Measurements from ENCODE around the gene IDI2.
"Not testable (repeated sequence)": the region's sequence is repeated elsewhere in the genome, so short reads cannot be mapped to it uniquely, and the experiment has no call there.

IDI2 gene

DNA sequence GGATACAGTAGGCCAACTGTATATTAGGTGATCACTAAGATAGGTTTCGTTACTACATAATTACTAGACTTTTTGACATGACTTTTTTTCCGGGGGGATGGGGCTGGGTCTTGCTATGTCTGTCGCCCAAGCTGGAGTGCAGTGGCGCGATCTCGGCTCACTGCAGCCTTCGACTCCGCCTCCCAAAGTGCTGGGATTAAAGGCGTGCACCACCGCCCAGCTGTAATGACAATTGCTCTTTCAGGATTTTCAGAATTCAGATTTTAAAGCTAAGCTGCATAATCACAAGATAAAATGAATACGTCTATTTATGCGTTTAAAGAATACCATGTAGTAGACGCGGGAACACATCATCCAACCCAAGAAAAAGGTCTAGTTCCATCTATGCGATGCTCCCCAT, 22.3 kb upstream of the IDI2 start:
- no peak for DNase-seq (ENCODE audit: low read depth, low spot score)

DNA sequence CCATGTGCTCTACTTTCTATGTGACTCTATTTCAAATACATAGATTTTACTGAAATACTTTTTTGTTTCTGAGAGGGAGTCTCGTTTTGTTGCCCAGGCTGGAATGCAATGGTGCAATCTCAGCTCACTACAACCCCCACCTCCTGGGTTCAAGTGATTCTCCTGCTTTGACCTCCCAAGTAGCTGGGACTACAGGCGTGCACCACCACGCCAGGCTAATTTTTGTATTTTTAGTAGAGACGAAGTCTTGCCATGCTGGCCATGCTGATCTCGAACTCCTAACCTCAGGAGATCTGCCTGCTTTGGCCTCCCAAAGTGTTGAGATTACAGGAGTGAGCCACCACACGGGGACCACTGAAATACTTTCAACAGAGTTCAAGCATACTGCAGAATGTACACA, 19.8 kb upstream of the IDI2 start:
- DNase-seq (ENCODE audit: low read depth, low spot score), result no peak

- no peak for DNase-seq (ENCODE audit: low read depth, low spot score)
Observed at GRCh38 chr10:1044964-1045363, 19.3 kb upstream of the IDI2 start.

GRCh38 chr10:1044146-1044545, 18.5 kb upstream of the IDI2 start:
- DNase-seq (ENCODE audit: low read depth, low spot score), result no peak

DNA sequence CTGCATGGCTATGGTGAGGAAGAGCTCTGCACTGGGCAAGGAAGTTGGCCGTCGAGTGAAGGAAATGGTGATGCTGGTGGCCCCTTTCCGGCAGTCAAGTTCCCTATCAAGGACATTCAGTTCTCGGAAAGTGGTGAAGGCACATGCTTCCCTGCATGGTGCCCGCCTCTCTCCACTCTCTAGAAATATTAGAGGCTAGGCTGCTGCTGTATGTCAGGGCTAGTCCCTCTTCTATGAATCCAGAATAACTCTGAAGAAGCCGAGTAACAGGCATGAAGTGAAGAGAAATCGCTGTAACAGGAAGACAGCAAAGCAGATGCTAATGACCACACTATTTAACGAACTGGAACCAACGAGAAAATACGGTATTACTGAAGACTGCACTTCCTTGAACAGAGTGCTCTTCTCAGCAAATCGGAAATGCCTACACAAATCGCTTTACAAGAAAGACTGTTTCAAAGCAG, 17.9 kb upstream of the IDI2 start:
- DNase-seq (ENCODE audit: low read depth, low spot score), result no peak

GRCh38 chr10:1041514-1041913, 15.9 kb upstream of the IDI2 start:
- no peak for DNase-seq (ENCODE audit: low read depth, low spot score)

GRCh38 chr10:1040133-1040532, 14.5 kb upstream of the IDI2 start:
- DNase-seq (ENCODE audit: low read depth, low spot score), result no peak

- DNase-seq (ENCODE audit: low read depth, low spot score), result not testable (repeated sequence)
Observed at GRCh38 chr10:1038769-1039168, 13.1 kb upstream of the IDI2 start.

GRCh38 chr10:1037098-1037497, 11.4 kb upstream of the IDI2 start:
- no peak for DNase-seq (ENCODE audit: low read depth, low spot score)

DNA sequence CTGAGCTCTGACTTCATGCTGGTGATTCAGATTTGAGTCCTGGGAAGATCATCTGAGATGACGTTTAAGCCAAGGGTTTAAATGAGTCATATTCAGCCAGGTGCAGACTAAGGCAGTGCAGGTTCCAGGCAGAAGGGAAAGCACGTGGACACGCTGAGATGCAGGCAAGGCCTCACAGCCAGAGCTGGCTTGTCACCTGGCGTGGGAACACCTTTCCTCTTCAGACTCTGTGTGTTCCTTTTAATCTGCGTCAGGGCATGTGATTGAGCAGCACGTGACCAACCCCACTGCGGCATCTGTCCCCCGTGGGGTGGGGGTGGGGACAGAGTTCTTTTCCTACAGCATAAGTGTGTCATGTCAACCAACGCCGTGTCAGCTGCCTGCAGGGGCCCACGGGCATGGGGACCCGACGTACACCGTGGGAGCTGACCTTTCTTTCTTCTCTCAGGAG, 10.7 kb upstream of the IDI2 start:
- no peak for DNase-seq (ENCODE audit: low read depth, low spot score)

GRCh38 chr10:1035201-1035600, 9.5 kb upstream of the IDI2 start:
- no peak for DNase-seq (ENCODE audit: low read depth, low spot score)

DNA sequence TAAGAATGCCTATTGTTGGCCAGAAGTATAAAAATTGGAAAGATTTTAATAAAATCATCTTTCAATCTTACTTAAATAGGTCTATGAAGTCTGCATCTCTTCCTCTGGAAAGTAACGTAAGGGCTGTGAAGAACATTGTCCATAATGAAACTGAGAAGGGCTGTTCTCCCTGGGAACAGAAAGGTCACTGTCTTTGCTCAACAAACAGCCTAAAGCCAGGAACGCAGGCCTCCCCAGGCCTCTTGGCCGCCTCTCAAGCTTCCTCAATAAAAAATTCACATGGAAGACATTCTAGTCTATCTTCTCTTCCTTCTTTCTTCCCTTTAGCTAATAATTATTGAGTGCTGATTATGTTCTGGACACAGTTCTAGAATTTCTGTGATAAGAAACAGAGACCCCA, 9.1 kb upstream of the IDI2 start:
- DNase-seq (ENCODE audit: low read depth, low spot score), result no peak

- no peak for DNase-seq (ENCODE audit: low read depth, low spot score)
Observed at GRCh38 chr10:1033601-1034000, 7.9 kb upstream of the IDI2 start.

- no peak for DNase-seq (ENCODE audit: low read depth, low spot score)
Observed at GRCh38 chr10:1029838-1030237, 4.2 kb upstream of the IDI2 start.

- DNase-seq (ENCODE audit: low read depth, low spot score), result no peak
Observed at GRCh38 chr10:1026578-1026977, 919 bp upstream of the IDI2 start.

DNA sequence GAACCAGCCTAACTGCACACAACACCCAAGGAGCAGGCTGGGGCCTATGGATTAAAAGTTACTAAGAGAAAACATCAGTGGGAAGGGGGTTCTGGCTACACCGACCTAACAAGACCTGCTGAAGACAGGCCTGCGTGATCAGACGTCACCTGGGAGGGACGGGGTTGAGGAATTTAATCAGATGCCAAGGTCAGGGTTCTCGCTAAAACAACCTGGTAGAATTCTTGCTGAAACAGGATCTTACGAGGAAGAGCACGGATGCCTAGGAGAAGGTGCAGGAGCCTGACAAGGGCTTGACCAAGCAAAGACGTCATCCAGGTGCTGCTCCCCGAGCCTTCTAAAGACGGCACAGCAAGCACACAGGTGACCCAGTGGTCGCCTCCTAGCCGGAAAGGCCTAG, 1.6 kb downstream of the IDI2 start:
- no peak for DNase-seq (ENCODE audit: low read depth, low spot score)

DNA sequence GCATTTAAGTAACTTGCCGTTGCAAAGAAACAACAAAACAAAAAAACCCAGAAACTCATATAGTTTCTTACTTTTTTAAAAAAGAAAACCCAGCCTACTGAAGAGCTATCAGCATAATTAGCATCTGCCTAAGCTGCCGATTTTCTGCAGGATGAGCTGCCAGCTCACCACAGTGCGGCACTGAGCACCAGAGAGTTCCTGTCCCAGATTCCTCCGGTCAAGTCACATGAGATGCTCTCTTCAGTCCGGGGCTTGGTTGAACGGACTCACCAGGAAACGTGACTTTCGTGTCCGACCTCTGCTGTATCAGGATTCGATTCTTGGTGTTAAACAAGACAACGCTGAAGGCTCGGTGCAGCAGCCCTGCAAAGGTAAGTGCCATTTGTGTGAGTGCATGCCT, 3.2 kb downstream of the IDI2 start:
- DNase-seq (ENCODE audit: low read depth, low spot score), result no peak

DNA sequence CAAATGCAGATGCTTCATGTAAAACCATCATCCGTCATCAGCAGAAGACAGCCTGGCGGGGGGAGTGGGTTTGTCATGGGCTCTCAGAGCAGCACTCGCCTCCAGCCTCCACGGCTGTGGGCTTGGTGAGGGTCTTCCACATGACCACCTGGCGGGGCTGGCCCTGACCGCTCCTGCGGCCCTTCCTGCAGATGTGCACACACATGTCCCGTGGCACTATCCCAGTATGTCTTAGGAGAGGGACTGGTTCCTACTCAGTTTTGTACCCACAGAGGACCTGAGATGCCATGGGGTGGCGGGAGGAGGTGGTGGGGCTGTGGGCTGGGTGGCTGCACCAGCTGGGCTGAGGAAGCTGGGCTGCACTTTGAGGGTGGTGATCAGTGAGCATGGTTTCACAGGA, 4.7 kb downstream of the IDI2 start:
- DNase-seq (ENCODE audit: low read depth, low spot score), result no peak

- DNase-seq (ENCODE audit: low read depth, low spot score), result no peak
Observed at GRCh38 chr10:1020460-1020859, 5.2 kb downstream of the IDI2 start.

- DNase-seq (ENCODE audit: low read depth, low spot score), result no peak
Observed at GRCh38 chr10:1019362-1019761, 6.3 kb downstream of the IDI2 start.

DNA sequence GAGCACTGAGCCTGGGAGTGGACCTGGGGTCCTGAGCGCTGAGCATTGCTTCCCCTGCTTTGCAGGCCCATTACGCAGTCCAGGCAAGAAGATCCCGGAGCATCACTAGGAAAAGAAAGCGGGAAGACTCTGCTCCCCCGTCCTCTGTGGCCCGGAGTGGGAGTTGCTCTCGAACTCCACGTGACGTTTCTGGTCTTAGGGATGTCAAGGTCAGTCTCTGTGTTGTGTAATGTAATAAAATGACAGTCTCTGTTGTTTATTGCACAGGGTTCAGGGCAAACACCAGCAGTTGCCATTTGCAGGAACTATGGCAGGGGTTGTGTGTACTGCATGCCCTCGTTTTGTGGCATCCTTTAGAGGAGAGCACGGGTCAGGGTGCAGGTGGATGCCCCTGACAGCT, 10.0 kb downstream of the IDI2 start:
- no peak for DNase-seq (ENCODE audit: low read depth, low spot score)

DNA sequence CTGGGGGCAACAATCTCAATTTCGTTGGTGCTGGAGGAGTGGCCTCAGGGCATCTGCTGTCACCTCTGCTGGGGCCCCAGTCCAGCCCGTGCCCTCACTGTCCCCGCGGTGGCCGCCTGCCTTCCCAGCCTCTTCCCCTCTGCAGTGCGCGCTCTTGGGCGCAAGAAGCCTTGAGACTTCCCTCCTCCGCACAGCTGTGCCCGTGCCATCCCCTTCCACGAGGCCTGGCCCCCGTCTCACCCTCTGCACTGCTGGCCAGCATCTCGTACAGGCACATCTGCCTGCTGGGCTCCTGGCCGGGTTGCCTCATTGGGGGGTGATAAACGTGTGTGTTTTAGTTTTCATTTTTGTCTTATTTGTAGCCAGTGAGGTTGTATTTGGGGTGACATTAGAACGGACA, 14.0 kb downstream of the IDI2 start:
- no peak for DNase-seq (ENCODE audit: low read depth, low spot score)

GRCh38 chr10:1010703-1011102, 15.0 kb downstream of the IDI2 start:
- no peak for DNase-seq (ENCODE audit: low read depth, low spot score)

- not testable (repeated sequence) for DNase-seq (ENCODE audit: low read depth, low spot score)
Observed at GRCh38 chr10:1009947-1010346, 15.7 kb downstream of the IDI2 start.

DNA sequence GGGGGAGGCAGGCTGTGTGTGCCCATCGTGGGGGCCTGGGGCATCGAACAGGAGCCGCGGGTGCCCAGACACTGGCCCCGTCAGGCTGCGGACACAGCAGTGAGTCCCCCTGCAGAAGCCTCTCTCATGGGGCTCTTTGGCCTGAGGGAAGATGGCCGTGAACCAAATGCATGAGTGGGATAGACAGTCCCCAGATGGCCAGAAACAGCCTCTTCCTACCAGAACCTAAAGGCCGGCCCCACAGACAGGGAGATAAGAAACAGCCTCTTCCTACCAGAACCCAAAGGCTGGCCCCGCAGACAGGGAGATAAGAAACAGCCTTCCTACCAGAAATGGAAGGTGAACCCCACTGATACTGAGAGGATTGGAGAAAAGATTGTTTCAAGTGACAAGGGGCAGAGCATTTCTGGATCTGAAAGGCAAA, 16.6 kb downstream of the IDI2 start:
- DNase-seq (ENCODE audit: low read depth, low spot score), result no peak
